ENCODE data around the gene LRG1.

LRG1 gene

GRCh38 chr19:4524808-4525562 lies 14.9 kb downstream of the LRG1 start:
- peak; percentile 74 for DNase-seq

- peak; percentile 23 for DNase-seq
These were observed 16.3 kb downstream of the LRG1 start for GRCh38 chr19:4523306-4524110.

- DNase-seq, result no peak
These were observed 17.4 kb downstream of the LRG1 start for GRCh38 chr19:4522291-4523002.

GRCh38 chr19:4521888-4522242 lies 18.0 kb downstream of the LRG1 start:
- no peak for DNase-seq

GRCh38 chr19:4521170-4521887 lies 18.5 kb downstream of the LRG1 start:
- DNase-seq, result no peak

- DNase-seq, result no peak
These were observed 20.1 kb downstream of the LRG1 start for GRCh38 chr19:4519521-4520277.

GRCh38 chr19:4519172-4519496 lies 20.7 kb downstream of the LRG1 start:
- DNase-seq, result no peak

- DNase-seq, result no peak
These were observed 21.3 kb downstream of the LRG1 start, which contains the start of gene PLIN4 for GRCh38 chr19:4518345-4519171. Gene PLIN4 (minus strand): TSS chr19:4518486. CDS start chr19:4518272, 214 bp downstream.

- no peak for DNase-seq
These were observed 22.3 kb downstream of the LRG1 start for GRCh38 chr19:4517451-4518057.

- no peak for DNase-seq
These were observed 22.9 kb downstream of the LRG1 start for GRCh38 chr19:4516939-4517300.

GRCh38 chr19:4516199-4516938 lies 23.5 kb downstream of the LRG1 start:
- DNase-seq, result no peak

- no peak for DNase-seq
These were observed 24.1 kb downstream of the LRG1 start for GRCh38 chr19:4515732-4516131.

- no peak for DNase-seq
These were observed 26.6 kb downstream of the LRG1 start for GRCh38 chr19:4513248-4513647.

GRCh38 chr19:4512070-4512469 lies 27.8 kb downstream of the LRG1 start:
- DNase-seq, result no peak

- no peak for DNase-seq
These were observed 28.4 kb downstream of the LRG1 start for GRCh38 chr19:4511300-4512054.

GRCh38 chr19:4510435-4511255 lies 29.2 kb downstream of the LRG1 start:
- no peak for DNase-seq

GRCh38 chr19:4508698-4509097 lies 31.1 kb downstream of the LRG1 start:
- DNase-seq, result no peak

GRCh38 chr19:4507804-4508203 lies 32.0 kb downstream of the LRG1 start:
- no peak for DNase-seq

GRCh38 chr19:4507150-4507452 lies 32.7 kb downstream of the LRG1 start:
- DNase-seq, result no peak

Data from stimulated activated CD4-positive, alpha-beta T cell treated with anti-CD3 and anti-CD28 coated beads, Interleukin-4, amount 100 ng/mL, for 24 hours (primary cell).